GM12873 (cell line): ENCODE measurements around the gene GLYR1.

Experiments
- TF ChIP-seq, protein P1 (sequence below): IDR thresholded peaks from 2 replicates; pipeline ENCODE4 v1.5.1; 2012; ENCODE audit warnings: low read depth, mild to moderate bottlenecking, moderate library complexity, low read length, control low read depth; ENCODE audit not compliant: insufficient read depth; ENCODE audit errors: missing control alignments

The GLYR1 gene

DNA sequence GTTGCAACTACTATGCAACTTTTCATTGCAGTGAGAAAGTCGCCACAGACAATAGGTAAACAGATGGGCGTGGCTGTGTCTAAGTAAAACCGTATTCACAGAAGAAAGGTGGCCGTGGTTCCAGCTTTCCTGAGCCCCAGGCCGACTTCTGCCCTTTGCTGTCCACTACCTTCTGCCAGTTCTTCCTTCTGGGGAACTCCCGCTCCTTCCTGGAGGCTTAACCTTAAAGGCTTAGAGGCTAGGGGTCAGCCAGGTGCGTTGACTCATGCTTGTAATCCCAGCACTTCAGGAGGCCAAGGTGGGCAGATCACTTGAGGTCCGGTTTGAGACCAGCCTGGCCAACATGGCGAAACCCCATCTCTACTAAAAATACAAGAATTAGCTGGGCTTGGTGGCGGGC lies 56.8 kb downstream of the GLYR1 start:
- TF ChIP-seq, protein P1, sequence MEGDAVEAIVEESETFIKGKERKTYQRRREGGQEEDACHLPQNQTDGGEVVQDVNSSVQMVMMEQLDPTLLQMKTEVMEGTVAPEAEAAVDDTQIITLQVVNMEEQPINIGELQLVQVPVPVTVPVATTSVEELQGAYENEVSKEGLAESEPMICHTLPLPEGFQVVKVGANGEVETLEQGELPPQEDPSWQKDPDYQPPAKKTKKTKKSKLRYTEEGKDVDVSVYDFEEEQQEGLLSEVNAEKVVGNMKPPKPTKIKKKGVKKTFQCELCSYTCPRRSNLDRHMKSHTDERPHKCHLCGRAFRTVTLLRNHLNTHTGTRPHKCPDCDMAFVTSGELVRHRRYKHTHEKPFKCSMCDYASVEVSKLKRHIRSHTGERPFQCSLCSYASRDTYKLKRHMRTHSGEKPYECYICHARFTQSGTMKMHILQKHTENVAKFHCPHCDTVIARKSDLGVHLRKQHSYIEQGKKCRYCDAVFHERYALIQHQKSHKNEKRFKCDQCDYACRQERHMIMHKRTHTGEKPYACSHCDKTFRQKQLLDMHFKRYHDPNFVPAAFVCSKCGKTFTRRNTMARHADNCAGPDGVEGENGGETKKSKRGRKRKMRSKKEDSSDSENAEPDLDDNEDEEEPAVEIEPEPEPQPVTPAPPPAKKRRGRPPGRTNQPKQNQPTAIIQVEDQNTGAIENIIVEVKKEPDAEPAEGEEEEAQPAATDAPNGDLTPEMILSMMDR = no peak

DNA sequence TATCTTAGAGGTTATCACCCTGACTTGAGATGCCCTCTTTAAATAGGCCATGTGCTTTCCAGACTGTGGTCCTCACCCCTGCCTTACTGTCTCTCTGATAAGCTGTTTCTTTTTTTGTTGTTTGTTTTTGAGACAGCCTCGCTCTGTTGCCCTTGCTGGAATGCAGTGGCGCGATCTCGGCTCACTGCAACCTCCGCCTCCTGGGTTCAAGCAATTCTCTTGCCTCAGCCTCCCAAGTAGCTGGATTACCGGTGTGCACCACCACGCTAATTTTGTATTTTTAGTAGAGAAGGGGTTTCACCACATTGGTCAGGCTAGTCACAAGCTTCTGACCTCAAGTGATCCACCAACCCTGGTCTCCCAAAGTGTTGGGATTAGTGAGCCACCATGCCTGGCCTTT lies 58.2 kb downstream of the GLYR1 start:
- TF ChIP-seq, protein P1 = no peak

DNA sequence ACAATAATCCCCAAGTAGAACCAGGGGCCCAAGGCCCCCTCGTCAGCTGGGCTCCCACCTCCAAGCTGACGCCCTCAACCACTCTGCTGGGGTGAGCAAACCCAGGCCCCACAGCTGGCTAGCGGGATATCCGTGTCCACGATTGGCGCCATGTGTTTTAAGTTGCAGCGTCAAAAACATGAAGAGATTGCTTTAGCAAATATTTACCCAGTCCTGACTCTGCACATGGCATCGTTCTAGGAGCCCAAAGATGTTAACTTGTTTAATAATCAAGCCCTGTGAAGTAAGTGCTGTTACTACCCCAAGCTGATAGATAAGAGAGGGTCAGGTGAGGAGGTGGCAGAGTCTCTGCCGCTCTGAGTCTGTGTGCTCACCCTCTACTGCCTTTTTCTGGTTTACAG lies 58.6 kb downstream of the GLYR1 start:
- TF ChIP-seq, protein P1 = no peak

DNA sequence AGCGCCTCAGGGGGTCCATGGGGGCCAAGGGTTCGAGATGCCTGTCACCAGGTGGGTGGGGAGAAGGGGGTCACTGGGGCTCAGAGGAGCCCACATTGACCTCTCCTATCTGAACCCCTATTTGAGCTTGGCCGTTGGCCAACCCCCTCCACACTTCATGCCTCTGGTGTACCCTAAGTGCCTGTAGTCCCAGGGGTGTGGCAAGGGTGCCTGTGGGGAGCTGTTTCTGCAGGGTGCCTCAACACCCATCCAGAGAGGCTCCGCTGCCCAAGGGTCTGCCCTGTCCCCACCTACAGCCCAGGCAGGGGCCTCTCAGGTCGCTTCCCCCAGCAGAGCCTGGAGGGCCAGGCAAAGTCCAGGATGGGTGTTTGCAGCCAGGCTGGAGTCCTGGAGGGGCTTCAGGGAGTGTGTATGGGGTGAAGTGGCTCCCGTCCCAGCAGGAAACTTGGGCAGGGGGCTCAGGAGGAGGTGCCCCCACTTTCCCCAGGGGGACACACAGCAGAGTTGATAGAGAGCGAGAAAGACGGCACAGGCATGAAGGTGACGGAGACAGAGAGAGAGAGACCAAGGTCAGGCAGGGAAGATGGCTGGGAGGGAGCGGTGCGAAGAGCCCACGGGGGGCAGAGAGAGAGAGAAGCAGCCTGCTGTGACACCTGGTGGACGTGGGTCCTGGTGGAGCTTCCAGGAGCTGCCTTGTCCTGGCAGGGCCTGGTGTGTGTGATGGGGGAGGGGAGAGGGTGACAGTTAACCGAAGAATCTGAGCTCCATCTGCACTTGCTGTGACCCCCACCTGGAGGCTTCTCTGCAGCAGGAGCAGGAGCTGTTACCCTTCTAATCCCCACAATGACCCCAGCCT lies 59.2 kb downstream of the GLYR1 start, which contains the start of gene SEPTIN12:
Gene SEPTIN12, minus strand, starts transcription at position 719 of the 856 bp plus-strand sequence. Its CDS starts 700 bp downstream, at position 19.
- TF ChIP-seq, protein P1 = no peak

DNA sequence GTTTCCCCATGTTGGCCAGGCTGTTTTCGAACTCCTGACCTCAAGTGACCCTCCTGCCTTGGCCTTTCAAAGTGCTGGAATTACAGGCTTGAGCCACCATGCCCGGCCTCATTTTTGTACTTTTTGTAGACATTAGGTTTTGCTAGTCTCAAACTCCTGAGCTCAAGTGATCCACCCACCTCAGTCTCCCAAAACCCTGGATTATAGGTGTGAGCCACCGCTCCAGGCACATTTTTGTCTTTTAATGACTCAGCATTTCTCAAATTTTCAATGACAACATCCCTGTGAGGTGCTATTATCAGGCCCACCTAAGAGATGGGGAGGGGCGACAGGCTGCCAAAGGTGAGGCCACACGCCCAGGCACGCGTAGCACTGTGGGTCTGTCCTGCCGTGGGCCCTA lies 60.0 kb downstream of the GLYR1 start:
- TF ChIP-seq, protein P1 = no peak

DNA sequence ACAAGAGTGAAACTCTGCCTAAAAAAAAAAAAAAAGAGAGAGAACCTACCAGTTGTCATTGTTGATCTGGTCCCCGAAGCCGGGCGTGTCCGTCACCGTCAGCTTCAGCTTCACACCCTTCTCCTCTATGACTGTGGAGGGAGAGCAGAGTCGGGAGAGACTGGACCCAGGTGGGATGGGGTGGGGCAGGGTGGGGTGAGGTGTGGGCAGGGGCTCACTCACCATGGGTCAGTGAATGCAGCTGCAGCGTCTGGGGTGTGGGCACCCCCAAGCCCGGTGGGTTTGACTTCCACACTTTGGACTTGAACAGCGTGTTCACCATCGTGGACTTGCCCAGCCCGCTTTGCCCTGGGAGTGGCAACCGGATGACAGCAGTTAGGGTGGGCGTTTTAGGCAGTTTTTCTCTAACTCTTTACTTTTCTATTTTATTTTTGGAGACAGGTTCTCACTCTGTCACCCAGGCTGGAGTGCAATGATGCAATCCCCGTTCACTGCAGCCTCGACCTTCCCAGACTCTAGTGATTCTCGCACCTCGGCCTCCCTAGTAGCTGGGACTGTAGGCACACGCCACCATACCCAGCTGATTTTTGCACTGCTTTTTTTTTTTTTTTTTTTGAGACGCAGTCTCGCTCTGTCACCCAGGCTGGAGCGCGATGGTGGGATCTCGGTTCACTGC lies 61.2 kb downstream of the GLYR1 start:
- TF ChIP-seq, protein P1 = no peak

DNA sequence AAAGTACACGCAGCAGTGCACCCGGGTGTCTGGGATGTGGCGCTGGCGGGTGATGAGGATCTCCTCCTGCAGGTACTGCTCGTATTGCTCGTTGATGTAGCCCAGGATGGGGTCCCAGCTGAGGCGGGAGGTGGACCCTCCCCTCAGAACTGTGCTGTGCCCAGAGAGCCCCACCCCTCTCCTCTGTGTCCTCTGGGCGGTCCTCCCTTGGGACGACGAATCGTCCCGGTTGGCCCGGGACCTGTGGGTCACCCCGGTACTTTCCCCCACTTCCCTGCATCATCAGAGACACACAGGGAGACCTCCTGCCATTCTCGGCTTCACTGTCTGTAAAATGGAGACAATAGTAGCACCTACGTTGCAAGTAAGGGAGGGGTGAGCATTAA lies 63.1 kb downstream of the GLYR1 start:
- TF ChIP-seq, protein P1 = no peak
